Liver (tissue), 9 donors: ENCODE results near the gene TNPO3. TPM values are rescaled to one million over a fixed set of nuclear protein-coding genes. Genes with fewer than 3 reads are reported as not detected.

ENCODE experiments used
- DNase-seq: peaks from one replicate; pipeline ENCODE4 v3.0.0-alpha.2; 2017; ENCODE audit warnings: low spot score
- H3K27ac ChIP-seq, 2 donors: one replicate each; pipeline ENCODE4 v1.7.0; 2013; ENCODE audit warnings: inconsistent platforms in 2 of 2, low read length in 2 of 2, control low read depth in 1 of 2, low read depth in 1 of 2, mild to moderate bottlenecking in 1 of 2
- H3K27me3 ChIP-seq, 4 donors: one replicate each; pipeline versions ENCODE4 v1.6.1 to v1.7.0; 2013; ENCODE audit warnings: low read length in 3 of 4, inconsistent platforms in 1 of 4, mild to moderate bottlenecking in 1 of 4, moderate library complexity in 1 of 4; ENCODE audit not compliant: control insufficient read depth in 4 of 4, insufficient read depth in 4 of 4
- H3K36me3 ChIP-seq, 4 donors: one replicate each; pipeline versions ENCODE4 v1.6.1 to v1.7.0; 2013; ENCODE audit warnings: low read length in 3 of 4, mild to moderate bottlenecking in 3 of 4, low read depth in 1 of 4, moderate library complexity in 1 of 4; ENCODE audit not compliant: control insufficient read depth in 4 of 4, insufficient read depth in 3 of 4
- H3K4me1 ChIP-seq, 4 donors: one replicate each; pipeline versions ENCODE4 v1.6.1 to v1.7.0; 2013; ENCODE audit warnings: low read length in 3 of 4, mild to moderate bottlenecking in 3 of 4, moderate library complexity in 1 of 4; ENCODE audit not compliant: control insufficient read depth in 4 of 4, insufficient read depth in 4 of 4
- H3K4me3 ChIP-seq, 3 donors: one replicate each; pipeline versions ENCODE4 v1.6.1 to v1.7.0; 2013; ENCODE audit warnings: low read length in 3 of 3, control low read depth in 1 of 3, low read depth in 1 of 3, mild to moderate bottlenecking in 1 of 3
- H3K9ac ChIP-seq, 2 donors: one replicate each; pipeline ENCODE4 v1.7.0; 2013; ENCODE audit warnings: low read length in 2 of 2, mild to moderate bottlenecking in 2 of 2, moderate library complexity in 2 of 2, control low read depth in 1 of 2, low read depth in 1 of 2
- H3K9me3 ChIP-seq, 4 donors: one replicate each; pipeline versions ENCODE4 v1.6.1 to v1.7.0; 2013; ENCODE audit warnings: low read length in 3 of 4; ENCODE audit not compliant: control insufficient read depth in 4 of 4
- GABPA ChIP-seq, 2 donors: IDR thresholded peaks in 1 of 2; conservative IDR thresholded peaks in 1 of 2; 2 replicates each; pipeline ENCODE4 v1.6.1; 2016; ENCODE audit warnings: antibody characterized with exemption in 2 of 2, mild to moderate bottlenecking in 1 of 2, moderate library complexity in 1 of 2
- HNF4A ChIP-seq, 2 donors: conservative IDR thresholded peaks; 2 replicates each; pipeline ENCODE4 v1.6.1; 2016; ENCODE audit warnings: antibody characterized with exemption in 2 of 2, mild to moderate bottlenecking in 2 of 2
- JUND ChIP-seq, 2 donors: IDR thresholded peaks; 2 replicates each; pipeline ENCODE4 v1.6.1; 2016; ENCODE audit warnings: antibody characterized with exemption in 2 of 2
- NR2F2 ChIP-seq: IDR thresholded peaks from 2 replicates; pipeline ENCODE4 v1.6.1; 2016; ENCODE audit warnings: antibody characterized with exemption
- RAD21 ChIP-seq, 2 donors: IDR thresholded peaks; 2 replicates each; pipeline ENCODE4 v1.6.1; 2016; ENCODE audit warnings: antibody characterized with exemption in 2 of 2, mild to moderate bottlenecking in 2 of 2
- SP1 ChIP-seq: IDR thresholded peaks from 2 replicates; pipeline ENCODE4 v1.6.1; 2018; ENCODE audit warnings: antibody characterized with exemption, mild to moderate bottlenecking
- TAF1 ChIP-seq: conservative IDR thresholded peaks from 2 replicates; pipeline ENCODE4 v1.6.1; 2016; ENCODE audit warnings: antibody characterized with exemption, mild to moderate bottlenecking
- WGBS: extraction: QIAGEN DNeasy Blood & Tissue Kit; methylation state at CpG from one replicate; pipeline ENCODE4 v1.1.7; 2013; 5-methylcytosine and 5-hydroxymethylcytosine counted together
- polyA plus RNA-seq, 2 donors: library from polyadenylated mRNA; stranded (reverse) in 1 of 2; unstranded in 1 of 2; fragments of 200-250 nt in 1 of 2; fragments of >200 nt in 1 of 2; fragmentation: Nextera tagmentation in 1 of 2; extraction: Ambion mirVana in 1 of 2; gene quantifications; one replicate each; pipeline versions ENCODE4 v1.2.1 to v1.2.3, GENCODE V29; 2013 to 2015
- total RNA-seq, 2 donors: library from RNA; depleted of rRNA; stranded (reverse); fragments of >200 nt; gene quantifications; one replicate each; pipeline ENCODE4 v1.2.3, GENCODE V29; 2014
- TF ChIP-seq, protein P1 (sequence below): IDR thresholded peaks from 2 replicates; pipeline ENCODE4 v1.6.1; 2016; ENCODE audit warnings: antibody characterized with exemption
- TF ChIP-seq, protein P2 (sequence below): IDR thresholded peaks from 2 replicates; pipeline ENCODE4 v1.6.1; 2016; ENCODE audit warnings: antibody characterized with exemption
- TF ChIP-seq, protein P3 (sequence below): IDR thresholded peaks from 2 replicates; pipeline ENCODE4 v1.6.1; 2016; ENCODE audit warnings: antibody characterized with exemption
- TF ChIP-seq, protein P4 (sequence below): fragments of 150-350 bp; IDR thresholded peaks from 2 replicates; pipeline ENCODE4 v1.5.1; 2017; ENCODE audit warnings: improper control_type of control experiment, low read depth, low read length; ENCODE audit not compliant: missing input control
- donor health status: healthy.
- donor health status: healthy.
- donor health status: healthy.
- donor health status: healthy.
- donor health status: healthy.

Gene TNPO3
- total and polyA plus RNA-seq, 4 donors, result 9.2 to 38.9 (median 20.0) TPM

DNA sequence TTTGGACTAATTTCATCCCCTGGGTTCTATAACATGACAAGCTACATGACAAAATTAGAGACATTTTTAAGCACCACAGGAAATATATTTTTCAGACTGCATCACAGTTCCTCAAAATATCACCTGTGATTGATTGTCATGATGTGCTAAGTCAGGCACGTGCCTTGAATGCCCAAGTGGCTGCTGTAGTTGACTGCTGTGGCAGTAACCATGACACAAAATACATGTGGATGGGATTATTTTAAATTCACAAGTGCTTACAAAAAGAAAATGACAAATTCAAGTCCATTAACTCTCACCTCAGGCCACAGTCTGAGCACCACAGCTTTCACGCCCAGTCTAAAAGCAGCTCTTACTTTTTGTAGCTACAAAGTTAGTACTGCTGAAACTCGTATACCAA, 45.5 kb downstream of the TNPO3 start:
- DNase-seq, result no peak
- peaks cover 1 to 11% (median 8%) of the 10 kb centered on the region in 4 donors for H3K36me3 ChIP-seq
- H3K27ac ChIP-seq, result no peak overlapping the region
- no peak overlapping the region for H3K9ac ChIP-seq
- peaks cover 0 to 20% (median 17%) of the 10 kb centered on the region in 4 donors for H3K4me1 ChIP-seq
- 91% methylated on average over 3 of the region's 3 CpGs for WGBS
- H3K9me3 ChIP-seq, result no peaks in the 10 kb centered on the region
- H3K4me3 ChIP-seq, result no peak overlapping the region
- H3K27me3 ChIP-seq, result no peaks in the 10 kb centered on the region
- no peak for TF ChIP-seq RAD21 (IDR thresholded peaks at IDR 0.05)
- no peak for TF ChIP-seq JUND (IDR thresholded peaks at IDR 0.05)
- TF ChIP-seq, protein P1, sequence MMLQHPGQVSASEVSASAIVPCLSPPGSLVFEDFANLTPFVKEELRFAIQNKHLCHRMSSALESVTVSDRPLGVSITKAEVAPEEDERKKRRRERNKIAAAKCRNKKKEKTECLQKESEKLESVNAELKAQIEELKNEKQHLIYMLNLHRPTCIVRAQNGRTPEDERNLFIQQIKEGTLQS, result no peak
- TF ChIP-seq, protein P2, sequence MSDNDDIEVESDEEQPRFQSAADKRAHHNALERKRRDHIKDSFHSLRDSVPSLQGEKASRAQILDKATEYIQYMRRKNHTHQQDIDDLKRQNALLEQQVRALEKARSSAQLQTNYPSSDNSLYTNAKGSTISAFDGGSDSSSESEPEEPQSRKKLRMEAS, result no peak
- no peak for TF ChIP-seq NR2F2
- no peak for TF ChIP-seq GABPA (IDR thresholded peaks at IDR 0.05 in 1 of 2, conservative IDR thresholded peaks at IDR 0.05 in 1 of 2)
- TF ChIP-seq, protein P3, sequence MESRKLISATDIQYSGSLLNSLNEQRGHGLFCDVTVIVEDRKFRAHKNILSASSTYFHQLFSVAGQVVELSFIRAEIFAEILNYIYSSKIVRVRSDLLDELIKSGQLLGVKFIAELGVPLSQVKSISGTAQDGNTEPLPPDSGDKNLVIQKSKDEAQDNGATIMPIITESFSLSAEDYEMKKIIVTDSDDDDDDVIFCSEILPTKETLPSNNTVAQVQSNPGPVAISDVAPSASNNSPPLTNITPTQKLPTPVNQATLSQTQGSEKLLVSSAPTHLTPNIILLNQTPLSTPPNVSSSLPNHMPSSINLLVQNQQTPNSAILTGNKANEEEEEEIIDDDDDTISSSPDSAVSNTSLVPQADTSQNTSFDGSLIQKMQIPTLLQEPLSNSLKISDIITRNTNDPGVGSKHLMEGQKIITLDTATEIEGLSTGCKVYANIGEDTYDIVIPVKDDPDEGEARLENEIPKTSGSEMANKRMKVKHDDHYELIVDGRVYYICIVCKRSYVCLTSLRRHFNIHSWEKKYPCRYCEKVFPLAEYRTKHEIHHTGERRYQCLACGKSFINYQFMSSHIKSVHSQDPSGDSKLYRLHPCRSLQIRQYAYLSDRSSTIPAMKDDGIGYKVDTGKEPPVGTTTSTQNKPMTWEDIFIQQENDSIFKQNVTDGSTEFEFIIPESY, result no peak
- TF ChIP-seq, protein P4, sequence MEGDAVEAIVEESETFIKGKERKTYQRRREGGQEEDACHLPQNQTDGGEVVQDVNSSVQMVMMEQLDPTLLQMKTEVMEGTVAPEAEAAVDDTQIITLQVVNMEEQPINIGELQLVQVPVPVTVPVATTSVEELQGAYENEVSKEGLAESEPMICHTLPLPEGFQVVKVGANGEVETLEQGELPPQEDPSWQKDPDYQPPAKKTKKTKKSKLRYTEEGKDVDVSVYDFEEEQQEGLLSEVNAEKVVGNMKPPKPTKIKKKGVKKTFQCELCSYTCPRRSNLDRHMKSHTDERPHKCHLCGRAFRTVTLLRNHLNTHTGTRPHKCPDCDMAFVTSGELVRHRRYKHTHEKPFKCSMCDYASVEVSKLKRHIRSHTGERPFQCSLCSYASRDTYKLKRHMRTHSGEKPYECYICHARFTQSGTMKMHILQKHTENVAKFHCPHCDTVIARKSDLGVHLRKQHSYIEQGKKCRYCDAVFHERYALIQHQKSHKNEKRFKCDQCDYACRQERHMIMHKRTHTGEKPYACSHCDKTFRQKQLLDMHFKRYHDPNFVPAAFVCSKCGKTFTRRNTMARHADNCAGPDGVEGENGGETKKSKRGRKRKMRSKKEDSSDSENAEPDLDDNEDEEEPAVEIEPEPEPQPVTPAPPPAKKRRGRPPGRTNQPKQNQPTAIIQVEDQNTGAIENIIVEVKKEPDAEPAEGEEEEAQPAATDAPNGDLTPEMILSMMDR, result no peak
- TF ChIP-seq HNF4A (conservative IDR thresholded peaks at IDR 0.05), result no peak
- no peak for TF ChIP-seq TAF1

DNA sequence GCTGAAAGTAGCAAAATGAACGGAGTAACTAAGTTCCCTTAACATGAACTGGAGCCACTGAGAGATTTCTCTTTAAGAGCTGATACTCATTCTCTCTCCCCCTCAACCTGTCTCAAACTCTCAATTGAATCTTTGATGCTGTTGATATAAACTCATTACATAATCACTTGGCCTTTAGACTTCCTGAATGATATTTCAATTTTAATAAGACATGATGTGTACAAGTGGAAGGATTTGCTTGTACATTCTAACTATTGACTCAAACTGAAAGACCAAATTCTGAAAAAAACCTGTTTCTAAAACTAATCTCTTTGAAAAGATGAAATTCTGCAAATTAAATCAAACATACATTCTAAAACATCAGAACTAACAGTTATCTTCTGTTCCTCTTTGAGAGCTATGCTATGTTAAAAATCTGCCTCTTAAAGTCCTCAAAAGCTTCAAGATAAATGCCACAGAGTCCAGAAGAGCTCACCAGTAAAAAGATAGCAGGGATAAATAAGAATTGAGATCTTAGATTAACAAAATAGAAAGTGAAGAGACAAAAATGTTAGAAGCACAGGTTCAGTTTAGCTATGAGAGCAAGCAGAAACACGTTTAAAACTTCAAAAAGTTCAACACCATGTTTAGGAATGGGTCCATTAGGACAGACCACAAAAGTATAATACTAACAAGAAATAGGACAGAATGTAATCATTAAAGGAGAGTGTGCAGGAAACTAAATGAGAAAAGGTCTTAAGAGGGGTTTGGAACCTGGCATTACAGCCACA, 46.1 kb downstream of the TNPO3 start:
- Histone ChIP-seq H3K4me1 (peaks cover 0 to 14% (median 13%) of the 10 kb centered on the region in 4 donors), H3K27me3 (no peaks in the 10 kb centered on the region), H3K9ac (no peak overlapping the region), H3K9me3 (no peaks in the 10 kb centered on the region), H3K27ac (no peak overlapping the region), H3K4me3 (no peak overlapping the region), H3K36me3 (peaks cover 1 to 14% (median 12%) of the 10 kb centered on the region in 4 donors)
- DNase-seq, result no peak
- WGBS, result 58% methylated on average over 2 of the region's 2 CpGs
- TF ChIP-seq, protein P3, result no peak
- no peak for TF ChIP-seq JUND (IDR thresholded peaks at IDR 0.05)
- no peak for TF ChIP-seq RAD21 (IDR thresholded peaks at IDR 0.05)
- no peak for TF ChIP-seq SP1
